Measurements from ENCODE around the gene TBL3. TPM values are rescaled to one million over a fixed set of nuclear protein-coding genes. Genes with fewer than 3 reads are reported as not detected.
A peak's percentile ranks its signal among the peaks of the same experiment; 100 is the strongest.
"Not testable (repeated sequence)": the region's sequence is repeated elsewhere in the genome, so short reads cannot be mapped to it uniquely, and the experiment has no call there.

The TBL3 gene
- total RNA-seq, 3 donors from 2014 or later: 146 to 159 (median 156) TPM

GRCh38 chr16:1939833-1940232 lies 32.0 kb upstream of the TBL3 start:
- not testable (repeated sequence) for H3K27me3 Mint-ChIP-seq (ENCODE audit: low read depth); DNase-seq; H3K36me3 Mint-ChIP-seq (ENCODE audit: insufficient read depth); H3K4me3 Mint-ChIP-seq; ATAC-seq; H3K9me3 Mint-ChIP-seq
- peaks cover 27% of the 10 kb centered on the region for H3K4me1 Mint-ChIP-seq (ENCODE audit: low read depth)

- H3K4me3 Mint-ChIP-seq: peak overlapping the region; percentile 38
- H3K36me3 Mint-ChIP-seq (ENCODE audit: insufficient read depth): peaks cover 5% of the 10 kb centered on the region
- ATAC-seq (no peak), DNase-seq (no peak)
- no peaks in the 10 kb centered on the region for H3K27me3 Mint-ChIP-seq (ENCODE audit: low read depth)
- no peaks in the 10 kb centered on the region for H3K9me3 Mint-ChIP-seq
- H3K4me1 Mint-ChIP-seq (ENCODE audit: low read depth): peaks cover 27% of the 10 kb centered on the region
These were observed 31.3 kb upstream of the TBL3 start for GRCh38 chr16:1940273-1941161.

GRCh38 chr16:1941162-1942046 lies 30.4 kb upstream of the TBL3 start:
- H3K36me3 Mint-ChIP-seq (ENCODE audit: insufficient read depth): peaks cover 5% of the 10 kb centered on the region
- ATAC-seq (no peak), DNase-seq (no peak)
- peaks cover 27% of the 10 kb centered on the region for H3K4me1 Mint-ChIP-seq (ENCODE audit: low read depth)
- no peaks in the 10 kb centered on the region for H3K9me3 Mint-ChIP-seq
- H3K27me3 Mint-ChIP-seq (ENCODE audit: low read depth): no peaks in the 10 kb centered on the region
- peak overlapping the region; percentile 87 for H3K4me3 Mint-ChIP-seq

- no peak for DNase-seq
These were observed 29.6 kb upstream of the TBL3 start for GRCh38 chr16:1942047-1942809.

GRCh38 chr16:1942810-1943726 lies 28.8 kb upstream of the TBL3 start, which contains the start of gene MSRB1:
MSRB1 (minus strand) TSS chr16:1943199; CDS start chr16:1943156, 43 bp downstream.
- ATAC-seq (peak; percentile 96 to 98), DNase-seq (peak; percentile 99)
- Mint-ChIP-seq H3K4me1 (ENCODE audit: low read depth) (peaks cover 27% of the 10 kb centered on the region), H3K27me3 (ENCODE audit: low read depth) (no peaks in the 10 kb centered on the region), H3K4me3 (peak within 1 kb of the TSS; percentile 87), H3K36me3 (ENCODE audit: insufficient read depth) (peaks cover 5% of the 10 kb centered on the region), H3K9me3 (no peaks in the 10 kb centered on the region)

More at GRCh38 chr16:1942047-1942809, 29.6 kb upstream of the TBL3 start:
- H3K27me3 Mint-ChIP-seq (ENCODE audit: low read depth): no peaks in the 10 kb centered on the region
- ATAC-seq: no peak
- no peaks in the 10 kb centered on the region for H3K9me3 Mint-ChIP-seq
- peaks cover 27% of the 10 kb centered on the region for H3K4me1 Mint-ChIP-seq (ENCODE audit: low read depth)
- peaks cover 5% of the 10 kb centered on the region for H3K36me3 Mint-ChIP-seq (ENCODE audit: insufficient read depth)
- peak overlapping the region; percentile 87 for H3K4me3 Mint-ChIP-seq

GRCh38 chr16:1944612-1945199 lies 27.1 kb upstream of the TBL3 start:
- Mint-ChIP-seq H3K4me3 (peak overlapping the region; percentile 52), H3K9me3 (no peaks in the 10 kb centered on the region), H3K27me3 (ENCODE audit: low read depth) (no peaks in the 10 kb centered on the region), H3K4me1 (ENCODE audit: low read depth) (peaks cover 27% of the 10 kb centered on the region), H3K36me3 (ENCODE audit: insufficient read depth) (no peaks in the 10 kb centered on the region)
- DNase-seq: no peak
- ATAC-seq: no peak

GRCh38 chr16:1945559-1946391 lies 26.1 kb upstream of the TBL3 start:
- Mint-ChIP-seq H3K9me3 (no peaks in the 10 kb centered on the region), H3K27me3 (ENCODE audit: low read depth) (no peaks in the 10 kb centered on the region), H3K4me1 (ENCODE audit: low read depth) (peaks cover 27% of the 10 kb centered on the region), H3K36me3 (ENCODE audit: insufficient read depth) (no peaks in the 10 kb centered on the region), H3K4me3 (no peak overlapping the region)
- ATAC-seq (no peak), DNase-seq (no peak)

GRCh38 chr16:1946495-1947368 lies 25.1 kb upstream of the TBL3 start:
- Mint-ChIP-seq H3K4me3 (no peak overlapping the region), H3K4me1 (ENCODE audit: low read depth) (peaks cover 22% of the 10 kb centered on the region), H3K27me3 (ENCODE audit: low read depth) (no peaks in the 10 kb centered on the region), H3K9me3 (no peaks in the 10 kb centered on the region), H3K36me3 (ENCODE audit: insufficient read depth) (no peaks in the 10 kb centered on the region)
- no peak for DNase-seq
- no peak for ATAC-seq

- no peak overlapping the region for H3K4me3 Mint-ChIP-seq
- peaks cover 17% of the 10 kb centered on the region for H3K4me1 Mint-ChIP-seq (ENCODE audit: low read depth)
- no peaks in the 10 kb centered on the region for H3K9me3 Mint-ChIP-seq
- H3K36me3 Mint-ChIP-seq (ENCODE audit: insufficient read depth): no peaks in the 10 kb centered on the region
- ATAC-seq (no peak), DNase-seq (no peak)
- no peaks in the 10 kb centered on the region for H3K27me3 Mint-ChIP-seq (ENCODE audit: low read depth)
These were observed 24.5 kb upstream of the TBL3 start for GRCh38 chr16:1947369-1947670.

- Mint-ChIP-seq H3K9me3 (no peaks in the 10 kb centered on the region), H3K27me3 (ENCODE audit: low read depth) (no peaks in the 10 kb centered on the region), H3K36me3 (ENCODE audit: insufficient read depth) (no peaks in the 10 kb centered on the region), H3K4me3 (no peak overlapping the region), H3K4me1 (ENCODE audit: low read depth) (peaks cover 4% of the 10 kb centered on the region)
- no peak for ATAC-seq
- DNase-seq: no peak
These were observed 22.3 kb upstream of the TBL3 start for GRCh38 chr16:1949507-1949906.

- H3K9me3 Mint-ChIP-seq: no peaks in the 10 kb centered on the region
- no peaks in the 10 kb centered on the region for H3K36me3 Mint-ChIP-seq (ENCODE audit: insufficient read depth)
- ATAC-seq (no peak), DNase-seq (no peak)
- H3K4me3 Mint-ChIP-seq: no peak overlapping the region
- no peaks in the 10 kb centered on the region for H3K27me3 Mint-ChIP-seq (ENCODE audit: low read depth)
- H3K4me1 Mint-ChIP-seq (ENCODE audit: low read depth): peaks cover 2% of the 10 kb centered on the region
These were observed 21.8 kb upstream of the TBL3 start for GRCh38 chr16:1950047-1950446.

- no peak for ATAC-seq
- Mint-ChIP-seq H3K9me3 (no peaks in the 10 kb centered on the region), H3K36me3 (ENCODE audit: insufficient read depth) (no peaks in the 10 kb centered on the region), H3K4me3 (no peak overlapping the region), H3K4me1 (ENCODE audit: low read depth) (peaks cover 2% of the 10 kb centered on the region), H3K27me3 (ENCODE audit: low read depth) (no peaks in the 10 kb centered on the region)
- no peak for DNase-seq
These were observed 21.3 kb upstream of the TBL3 start for GRCh38 chr16:1950559-1950958.

All from activated T-cell treated with anti-CD3 and anti-CD28 coated beads, Interleukin-2, amount 50 U/mL, for 4 hours (primary cell).